Measurements from ENCODE around the gene HHATL.

DNA sequence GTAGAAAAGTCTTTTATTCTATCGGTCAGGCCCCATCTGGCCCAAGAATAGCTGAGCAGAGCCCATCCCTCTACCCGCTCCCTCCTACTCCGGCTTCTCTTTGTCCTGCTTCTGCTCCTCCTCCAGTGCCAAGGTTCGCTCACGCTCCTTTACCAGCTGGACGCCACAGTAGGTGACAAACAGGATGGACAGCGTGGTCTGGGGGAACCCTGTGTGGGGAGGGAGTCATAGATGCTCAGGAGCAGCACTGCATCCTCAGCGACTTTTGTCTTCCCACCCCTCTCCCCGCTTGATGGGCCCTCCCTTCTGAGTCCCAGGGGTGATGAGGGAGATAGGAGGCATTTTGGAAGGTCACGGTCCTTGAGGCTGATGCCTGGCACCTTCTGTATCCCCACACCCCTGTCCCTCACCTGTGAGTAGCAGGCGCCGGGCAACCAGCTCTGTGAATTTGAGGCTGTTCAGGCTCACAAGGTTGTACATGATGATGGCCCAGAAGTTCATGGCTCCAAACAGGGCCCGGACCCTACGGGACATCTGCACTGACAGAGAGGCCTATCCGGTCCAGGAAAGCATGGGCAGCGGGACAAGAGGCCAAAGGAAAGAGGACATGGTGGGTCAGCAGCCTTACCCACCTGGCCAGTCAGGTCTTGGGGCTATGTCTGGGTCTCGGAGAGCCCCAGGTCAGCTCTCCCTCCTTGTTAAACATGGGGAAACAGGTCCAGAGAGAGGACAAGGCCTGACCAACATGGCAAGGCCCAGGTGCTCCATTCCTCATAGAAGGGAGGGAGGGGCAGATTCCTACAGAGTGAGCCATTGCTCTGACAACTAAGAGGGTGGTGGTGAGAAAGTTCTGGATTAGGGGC is 9.7 kb downstream of the HHATL start:
- no peak for TF ChIP-seq SP1 (IDR thresholded peaks at IDR 0.05; ENCODE audit: low read depth, low read length)
- TF ChIP-seq, protein P1, sequence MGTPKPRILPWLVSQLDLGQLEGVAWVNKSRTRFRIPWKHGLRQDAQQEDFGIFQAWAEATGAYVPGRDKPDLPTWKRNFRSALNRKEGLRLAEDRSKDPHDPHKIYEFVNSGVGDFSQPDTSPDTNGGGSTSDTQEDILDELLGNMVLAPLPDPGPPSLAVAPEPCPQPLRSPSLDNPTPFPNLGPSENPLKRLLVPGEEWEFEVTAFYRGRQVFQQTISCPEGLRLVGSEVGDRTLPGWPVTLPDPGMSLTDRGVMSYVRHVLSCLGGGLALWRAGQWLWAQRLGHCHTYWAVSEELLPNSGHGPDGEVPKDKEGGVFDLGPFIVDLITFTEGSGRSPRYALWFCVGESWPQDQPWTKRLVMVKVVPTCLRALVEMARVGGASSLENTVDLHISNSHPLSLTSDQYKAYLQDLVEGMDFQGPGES (IDR thresholded peaks at IDR 0.05), result no peak
- TF ChIP-seq NRF1 (conservative IDR thresholded peaks at IDR 0.05; ENCODE audit: low read depth, low read length), result no peak
- TF ChIP-seq, protein P2, sequence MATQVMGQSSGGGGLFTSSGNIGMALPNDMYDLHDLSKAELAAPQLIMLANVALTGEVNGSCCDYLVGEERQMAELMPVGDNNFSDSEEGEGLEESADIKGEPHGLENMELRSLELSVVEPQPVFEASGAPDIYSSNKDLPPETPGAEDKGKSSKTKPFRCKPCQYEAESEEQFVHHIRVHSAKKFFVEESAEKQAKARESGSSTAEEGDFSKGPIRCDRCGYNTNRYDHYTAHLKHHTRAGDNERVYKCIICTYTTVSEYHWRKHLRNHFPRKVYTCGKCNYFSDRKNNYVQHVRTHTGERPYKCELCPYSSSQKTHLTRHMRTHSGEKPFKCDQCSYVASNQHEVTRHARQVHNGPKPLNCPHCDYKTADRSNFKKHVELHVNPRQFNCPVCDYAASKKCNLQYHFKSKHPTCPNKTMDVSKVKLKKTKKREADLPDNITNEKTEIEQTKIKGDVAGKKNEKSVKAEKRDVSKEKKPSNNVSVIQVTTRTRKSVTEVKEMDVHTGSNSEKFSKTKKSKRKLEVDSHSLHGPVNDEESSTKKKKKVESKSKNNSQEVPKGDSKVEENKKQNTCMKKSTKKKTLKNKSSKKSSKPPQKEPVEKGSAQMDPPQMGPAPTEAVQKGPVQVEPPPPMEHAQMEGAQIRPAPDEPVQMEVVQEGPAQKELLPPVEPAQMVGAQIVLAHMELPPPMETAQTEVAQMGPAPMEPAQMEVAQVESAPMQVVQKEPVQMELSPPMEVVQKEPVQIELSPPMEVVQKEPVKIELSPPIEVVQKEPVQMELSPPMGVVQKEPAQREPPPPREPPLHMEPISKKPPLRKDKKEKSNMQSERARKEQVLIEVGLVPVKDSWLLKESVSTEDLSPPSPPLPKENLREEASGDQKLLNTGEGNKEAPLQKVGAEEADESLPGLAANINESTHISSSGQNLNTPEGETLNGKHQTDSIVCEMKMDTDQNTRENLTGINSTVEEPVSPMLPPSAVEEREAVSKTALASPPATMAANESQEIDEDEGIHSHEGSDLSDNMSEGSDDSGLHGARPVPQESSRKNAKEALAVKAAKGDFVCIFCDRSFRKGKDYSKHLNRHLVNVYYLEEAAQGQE (IDR thresholded peaks at IDR 0.05; ENCODE audit: low read depth, low read length), result no peak
- TF ChIP-seq BCL11A (IDR thresholded peaks at IDR 0.05; ENCODE audit: low read depth, low read length), result no peak
- TF ChIP-seq, protein P3, sequence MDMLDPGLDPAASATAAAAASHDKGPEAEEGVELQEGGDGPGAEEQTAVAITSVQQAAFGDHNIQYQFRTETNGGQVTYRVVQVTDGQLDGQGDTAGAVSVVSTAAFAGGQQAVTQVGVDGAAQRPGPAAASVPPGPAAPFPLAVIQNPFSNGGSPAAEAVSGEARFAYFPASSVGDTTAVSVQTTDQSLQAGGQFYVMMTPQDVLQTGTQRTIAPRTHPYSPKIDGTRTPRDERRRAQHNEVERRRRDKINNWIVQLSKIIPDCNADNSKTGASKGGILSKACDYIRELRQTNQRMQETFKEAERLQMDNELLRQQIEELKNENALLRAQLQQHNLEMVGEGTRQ (IDR thresholded peaks at IDR 0.05; ENCODE audit: borderline replicate concordance, low read depth, low read length), result no peak
- no peak for TF ChIP-seq HDGF (IDR thresholded peaks at IDR 0.05)
- no peak for TF ChIP-seq RBBP5 (conservative IDR thresholded peaks at IDR 0.05)
